WTC11 (cell line): ENCODE measurements around the gene CAPZB. TPM values are rescaled to one million over a fixed set of nuclear protein-coding genes. Genes with fewer than 3 reads are reported as not detected.
A peak's percentile ranks its signal among the peaks of the same experiment; 100 is the strongest.

ENCODE experiments used
- ATAC-seq: fragments of 200-7000 bp; cut with Tn5 transposase; 2 replicates; pipeline ENCODE4 v1.10.0; 2021; ENCODE audit warnings: mild to moderate bottlenecking, moderate library complexity
- CTCF ChIA-PET: fragments of 300-600 bp; sonication (Branson Sonifier 250); formaldehyde crosslinking; loops from one replicate; lab custom pipeline; 2021; ENCODE audit warnings: antibody characterized with exemption; lab: Charles Lee
- POLR2A ChIA-PET: fragments of 350-600 bp; sonication (Branson Sonifier 250); formaldehyde crosslinking; loops from one replicate; lab custom pipeline; 2021; ENCODE audit warnings: antibody characterized with exemption; lab: Charles Lee
- DNase-seq: peaks from one replicate; pipeline ENCODE4 v3.0.0; 2021; ENCODE audit warnings: low spot score
- H3K27ac Mint-ChIP-seq: 2 replicates; pipeline ENCODE4 v1.8.0; 2021; ENCODE audit warnings: mixed read lengths
- H3K27me3 Mint-ChIP-seq: 2 replicates; pipeline ENCODE4 v1.8.0; 2021; ENCODE audit warnings: low read depth, mild to moderate bottlenecking, moderate library complexity, mixed read lengths
- H3K36me3 Mint-ChIP-seq: 2 replicates; pipeline ENCODE4 v1.8.0; 2021; ENCODE audit warnings: mixed read lengths
- H3K4me1 Mint-ChIP-seq: 2 replicates; pipeline ENCODE4 v1.8.0; 2022; ENCODE audit warnings: mixed read lengths
- H3K4me3 Mint-ChIP-seq: 2 replicates; pipeline ENCODE4 v1.8.0; 2021; ENCODE audit warnings: mild to moderate bottlenecking, moderate library complexity, mixed read lengths
- H3K9me3 Mint-ChIP-seq: 2 replicates; pipeline ENCODE4 v1.8.0; 2021; ENCODE audit warnings: mixed read lengths
- ATF3 ChIP-seq: sonication (generic); formaldehyde crosslinking; conservative IDR thresholded peaks from 2 replicates; pipeline ENCODE4 v1.8.1; 2022; ENCODE audit warnings: mild to moderate bottlenecking, missing genetic modification reagents
- ATF6 ChIP-seq: sonication (generic); formaldehyde crosslinking; IDR thresholded peaks from 2 replicates; pipeline ENCODE4 v1.8.1; 2023; ENCODE audit warnings: mild to moderate bottlenecking, missing genetic modification reagents
- CBFB ChIP-seq: sonication (generic); formaldehyde crosslinking; IDR thresholded peaks from 2 replicates; pipeline ENCODE4 v1.8.1; 2022; ENCODE audit warnings: mild to moderate bottlenecking, low read depth, missing genetic modification reagents
- CREM ChIP-seq: sonication (generic); formaldehyde crosslinking; IDR thresholded peaks from 2 replicates; pipeline ENCODE4 v1.8.1; 2022; ENCODE audit warnings: mild to moderate bottlenecking, missing genetic modification reagents, moderate library complexity
- E2F5 ChIP-seq: sonication (generic); formaldehyde crosslinking; IDR thresholded peaks from 2 replicates; pipeline ENCODE4 v1.8.1; 2022; ENCODE audit warnings: mild to moderate bottlenecking, moderate library complexity, missing genetic modification reagents
- NFE2L1 ChIP-seq: sonication (generic); formaldehyde crosslinking; IDR thresholded peaks from 2 replicates; pipeline ENCODE4 v1.8.1; 2023; ENCODE audit warnings: missing genetic modification reagents
- SMAD4 ChIP-seq: sonication (generic); formaldehyde crosslinking; IDR thresholded peaks from 2 replicates; pipeline ENCODE4 v1.8.0; 2022; ENCODE audit warnings: mild to moderate bottlenecking, missing genetic modification reagents
- SOX15 ChIP-seq: fragments of 250-450 bp; sonication (Bioruptor Pico); IDR thresholded peaks from 2 replicates; pipeline ENCODE4 v1.9.0; 2021; ENCODE audit warnings: mild to moderate bottlenecking
- SP1 ChIP-seq: sonication (generic); formaldehyde crosslinking; conservative IDR thresholded peaks from 2 replicates; pipeline ENCODE4 v1.8.1; 2022; ENCODE audit warnings: missing genetic modification reagents
- TP53 ChIP-seq: sonication (generic); formaldehyde crosslinking; IDR thresholded peaks from 2 replicates; pipeline ENCODE4 v1.8.1; 2023; ENCODE audit warnings: mild to moderate bottlenecking, missing genetic modification reagents
- ZBTB43 ChIP-seq: sonication (generic); formaldehyde crosslinking; IDR thresholded peaks from 2 replicates; pipeline ENCODE4 v1.8.1; 2023; ENCODE audit warnings: mild to moderate bottlenecking, missing genetic modification reagents
- ZNF121 ChIP-seq: sonication (generic); formaldehyde crosslinking; IDR thresholded peaks from 2 replicates; pipeline ENCODE4 v1.8.0; 2023; ENCODE audit warnings: missing genetic modification reagents
- ZNF281 ChIP-seq: sonication (generic); formaldehyde crosslinking; IDR thresholded peaks from 2 replicates; pipeline ENCODE4 v1.8.0; 2023; ENCODE audit warnings: mild to moderate bottlenecking, missing genetic modification reagents
- ZNF317 ChIP-seq: sonication (generic); formaldehyde crosslinking; IDR thresholded peaks from 2 replicates; pipeline ENCODE4 v1.8.1; 2023; ENCODE audit warnings: low read depth, mild to moderate bottlenecking, moderate library complexity, missing genetic modification reagents, borderline replicate concordance
- ZNF423 ChIP-seq: fragments of 250-450 bp; sonication (Bioruptor Pico); IDR thresholded peaks from 2 replicates; pipeline ENCODE4 v2.1.2; 2022; ENCODE audit warnings: mild to moderate bottlenecking, moderate library complexity
- total RNA-seq: library from RNA; stranded (reverse); gene quantifications from 3 replicates; pipeline ENCODE4 v1.2.3, GENCODE V29; 2021
- TF ChIP-seq, protein P1 (sequence below): sonication (generic); formaldehyde crosslinking; IDR thresholded peaks from 2 replicates; pipeline ENCODE4 v1.8.1; 2023; ENCODE audit warnings: mild to moderate bottlenecking, missing genetic modification reagents, moderate library complexity
- TF ChIP-seq, protein P2 (sequence below): fragments of 250-450 bp; sonication (Bioruptor Pico); IDR thresholded peaks from 2 replicates; pipeline ENCODE4 v1.9.0; 2021; ENCODE audit warnings: moderate library complexity, mild to moderate bottlenecking, inconsistent platforms, borderline replicate concordance

Gene CAPZB
- total RNA-seq, 1 experiment from 2014 or later: 348 TPM

DNA sequence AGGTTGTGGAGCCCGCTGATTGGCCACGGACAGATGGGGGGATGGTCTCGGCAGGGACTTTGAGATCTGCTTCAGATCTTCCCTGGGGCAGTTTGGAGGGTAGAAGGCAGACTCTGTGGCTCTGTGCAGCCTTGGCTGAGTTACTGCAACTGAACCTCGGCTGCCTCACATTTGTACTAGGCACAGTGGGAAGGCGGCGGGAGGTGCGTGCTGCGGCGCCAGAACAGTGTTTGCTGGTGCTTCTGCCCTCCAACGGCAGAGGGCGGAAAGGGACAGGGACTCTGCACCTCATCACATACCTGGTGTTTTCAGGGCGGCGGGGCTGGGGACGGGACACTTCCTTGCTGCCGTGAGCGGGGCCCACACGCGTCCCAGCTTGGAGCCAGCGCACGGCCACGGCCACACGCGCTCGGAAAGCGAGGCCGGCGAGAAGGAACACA, 147.0 kb downstream of the CAPZB start (continued):
- TF ChIP-seq, protein P1, sequence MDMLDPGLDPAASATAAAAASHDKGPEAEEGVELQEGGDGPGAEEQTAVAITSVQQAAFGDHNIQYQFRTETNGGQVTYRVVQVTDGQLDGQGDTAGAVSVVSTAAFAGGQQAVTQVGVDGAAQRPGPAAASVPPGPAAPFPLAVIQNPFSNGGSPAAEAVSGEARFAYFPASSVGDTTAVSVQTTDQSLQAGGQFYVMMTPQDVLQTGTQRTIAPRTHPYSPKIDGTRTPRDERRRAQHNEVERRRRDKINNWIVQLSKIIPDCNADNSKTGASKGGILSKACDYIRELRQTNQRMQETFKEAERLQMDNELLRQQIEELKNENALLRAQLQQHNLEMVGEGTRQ (CRISPR knock-in tag): peak; percentile 18; the same call in 1 of the 2 replicates
- TF ChIP-seq E2F5 (CRISPR knock-in tag) (peak; percentile 49; the same call in 1 of the 2 replicates), ZNF121 (CRISPR knock-in tag) (0 out of 2 replicates have a peak, but pooled peaks have one; percentile 24)

- Mint-ChIP-seq H3K36me3 (peaks cover 2% of the 10 kb centered on the region), H3K27me3 (no peaks in the 10 kb centered on the region), H3K4me1 (peaks cover 34% of the 10 kb centered on the region), H3K4me3 (no peak overlapping the region), H3K27ac (peak overlapping the region; percentile 98), H3K9me3 (no peaks in the 10 kb centered on the region)
- CTCF ChIA-PET: interaction anchor here (2.8 to 3.2 kb wide), 2 partner anchors 17 to 316 kb away, joined by 11 read pairs; no protein-coding TSS in a partner anchor
- DNase-seq: no peak
- POLR2A ChIA-PET: no interaction called here
- 0 out of 2 replicates have a peak, but pooled peaks have one; percentile 32 for TF ChIP-seq ZNF121 (CRISPR knock-in tag)
- TF ChIP-seq ZNF281 (CRISPR knock-in tag): 0 out of 2 replicates have a peak, but pooled peaks have one; percentile 41
- TF ChIP-seq ATF3: no peak
- 0 out of 2 replicates have a peak, but pooled peaks have one; percentile 25 for TF ChIP-seq TP53 (CRISPR knock-in tag)
- ATAC-seq: no peak
These were observed 148.1 kb downstream of the CAPZB start for GRCh38 chr1:19337289-19337688.

GRCh38 chr1:19336543-19336942, 148.8 kb downstream of the CAPZB start:
- Mint-ChIP-seq H3K36me3 (peaks cover 2% of the 10 kb centered on the region), H3K4me1 (peaks cover 29% of the 10 kb centered on the region), H3K4me3 (no peak overlapping the region), H3K27me3 (no peaks in the 10 kb centered on the region), H3K9me3 (no peaks in the 10 kb centered on the region), H3K27ac (no peak overlapping the region)
- ATAC-seq (no peak), DNase-seq (no peak)
- CTCF ChIA-PET: interaction anchor here (1.0 to 3.2 kb wide), 2 partner anchors 315 to 317 kb away, joined by 4 to 11 read pairs; no protein-coding TSS in a partner anchor
- POLR2A ChIA-PET: no interaction called here
- TF ChIP-seq ZNF317 (CRISPR knock-in tag): no peak
- no peak for TF ChIP-seq TP53 (CRISPR knock-in tag)
- TF ChIP-seq, protein P2, sequence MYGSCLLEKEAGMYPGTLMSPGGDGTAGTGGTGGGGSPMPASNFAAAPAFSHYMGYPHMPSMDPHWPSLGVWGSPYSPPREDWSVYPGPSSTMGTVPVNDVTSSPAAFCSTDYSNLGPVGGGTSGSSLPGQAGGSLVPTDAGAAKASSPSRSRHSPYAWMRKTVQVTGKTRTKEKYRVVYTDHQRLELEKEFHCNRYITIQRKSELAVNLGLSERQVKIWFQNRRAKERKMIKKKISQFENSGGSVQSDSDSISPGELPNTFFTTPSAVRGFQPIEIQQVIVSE: no peak
- no peak for TF ChIP-seq CBFB
- TF ChIP-seq SMAD4 (CRISPR knock-in tag): no peak
- no peak for TF ChIP-seq ZNF423 (CRISPR knock-in tag)
- TF ChIP-seq SOX15: no peak
- no peak for TF ChIP-seq NFE2L1 (CRISPR knock-in tag)
- TF ChIP-seq ZBTB43 (CRISPR knock-in tag): no peak
- TF ChIP-seq ATF6 (CRISPR knock-in tag): no peak
- TF ChIP-seq CREM (CRISPR knock-in tag): no peak
- TF ChIP-seq SP1 (CRISPR knock-in tag): no peak
- TF ChIP-seq, all 79 proteins: peak for 0
